HG02678 (cell line): ENCODE measurements around the gene WDR82.
"Not testable (repeated sequence)": the region's sequence is repeated elsewhere in the genome, so short reads cannot be mapped to it uniquely, and the experiment has no call there.

Source experiments
- ATAC-seq: cut with Tn5 transposase; IDR thresholded peaks from one replicate; pipeline ENCODE4 v1.9.1; 2021; ENCODE audit warnings: mild to moderate bottlenecking, moderate library complexity; ENCODE audit not compliant: unreplicated experiment

Gene WDR82

DNA sequence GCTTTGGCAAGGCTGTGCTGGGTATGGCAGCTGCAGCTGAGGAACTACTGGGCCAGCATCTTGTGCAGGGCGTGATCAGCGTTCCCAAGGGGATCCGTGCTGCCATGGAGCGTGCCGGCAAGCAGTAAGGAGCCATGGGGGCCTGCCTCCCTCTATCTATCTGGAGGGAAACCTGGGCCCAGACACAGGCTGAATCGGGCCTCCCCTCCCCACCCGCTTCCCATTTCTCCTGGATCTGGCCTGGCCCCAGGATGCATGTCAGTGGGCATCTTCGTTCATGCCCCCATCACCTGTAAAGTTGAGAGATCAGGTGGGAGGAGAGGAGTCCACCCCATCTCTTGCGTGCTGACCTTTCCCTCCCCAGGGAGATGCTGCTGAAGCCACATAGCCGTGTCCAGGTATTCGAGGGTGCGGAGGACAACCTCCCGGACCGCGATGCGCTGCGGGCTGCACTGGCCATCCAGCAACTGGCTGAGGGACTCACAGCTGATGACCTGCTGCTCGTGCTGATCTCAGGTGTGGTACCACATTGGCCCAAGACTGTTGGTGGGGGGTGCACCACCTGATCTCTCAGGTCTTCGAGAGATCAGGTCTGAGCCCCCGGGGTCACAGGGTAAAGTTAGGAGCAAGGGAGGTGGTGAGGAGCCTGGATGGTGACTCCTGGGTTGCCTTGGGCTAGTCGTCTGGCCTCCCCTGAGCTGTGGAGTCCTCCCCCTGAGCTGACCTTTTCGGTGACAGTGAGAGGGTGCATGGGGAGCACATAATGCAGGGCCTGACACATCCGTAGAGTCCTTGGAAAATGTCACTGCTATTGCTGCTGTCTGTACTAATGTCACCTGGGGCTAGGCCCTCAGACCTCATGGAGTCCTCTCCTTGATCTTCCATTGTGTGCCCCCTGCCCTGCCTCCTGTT, 12.4 kb upstream of the WDR82 start:
- no peak for ATAC-seq

DNA sequence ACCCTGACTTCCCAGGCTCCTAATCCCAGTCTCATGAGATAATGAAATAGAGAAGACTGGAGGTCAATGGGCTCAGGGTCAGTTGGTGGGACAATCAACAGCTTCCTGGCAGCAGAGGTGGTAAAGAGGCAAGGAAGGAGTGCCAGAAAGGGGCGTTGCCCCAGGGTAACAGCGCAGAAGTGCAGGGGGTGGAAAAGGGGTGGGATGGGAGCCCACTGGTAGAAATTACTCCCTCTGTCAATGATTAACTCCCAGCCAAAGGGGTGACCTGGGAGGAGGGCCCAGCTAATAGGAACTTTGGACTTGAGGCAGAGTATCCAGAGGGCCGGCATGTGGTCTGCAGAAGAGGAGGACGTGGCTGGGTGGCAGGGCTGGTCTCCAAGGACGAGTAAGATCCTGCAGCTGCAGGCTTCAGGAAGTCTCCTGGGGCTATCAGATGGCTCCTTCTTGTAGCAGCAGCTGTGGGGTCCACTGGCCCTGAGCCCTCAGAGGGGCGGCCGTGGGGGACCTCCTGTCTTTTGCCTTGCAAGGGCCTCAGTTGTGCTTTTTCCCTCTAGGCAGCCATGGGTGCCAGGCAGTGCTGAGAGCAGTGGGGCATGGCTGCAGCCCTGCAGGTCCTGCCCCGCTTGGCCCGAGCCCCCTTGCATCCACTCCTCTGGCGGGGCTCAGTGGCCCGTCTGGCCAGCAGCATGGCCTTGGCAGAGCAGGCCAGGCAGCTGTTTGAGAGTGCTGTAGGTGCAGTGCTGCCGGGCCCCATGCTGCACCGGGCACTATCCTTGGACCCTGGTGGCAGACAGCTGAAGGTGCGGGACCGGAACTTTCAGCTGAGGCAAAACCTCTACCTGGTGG, 11.5 kb upstream of the WDR82 start:
- no peak for ATAC-seq

DNA sequence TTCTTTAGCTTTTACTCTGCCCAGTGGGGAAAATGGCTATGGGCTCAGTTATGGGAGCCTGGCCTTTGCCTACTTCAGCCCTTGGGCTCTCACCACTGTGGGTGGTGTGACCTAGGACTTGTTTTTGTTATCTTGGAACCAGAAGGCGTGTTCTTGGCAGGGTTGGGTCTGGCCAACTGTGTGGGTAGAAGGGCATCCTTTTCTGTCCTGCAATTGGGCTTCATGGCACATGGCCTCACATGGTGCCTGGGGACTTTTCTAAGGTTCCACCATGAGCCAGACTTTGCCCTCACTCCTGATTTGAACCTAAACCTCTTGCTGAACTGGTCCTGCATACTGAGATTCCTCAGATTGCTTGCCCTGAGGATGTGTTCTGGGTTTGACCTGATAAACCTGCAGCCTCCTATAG, 10.9 kb upstream of the WDR82 start:
- ATAC-seq = no peak

DNA sequence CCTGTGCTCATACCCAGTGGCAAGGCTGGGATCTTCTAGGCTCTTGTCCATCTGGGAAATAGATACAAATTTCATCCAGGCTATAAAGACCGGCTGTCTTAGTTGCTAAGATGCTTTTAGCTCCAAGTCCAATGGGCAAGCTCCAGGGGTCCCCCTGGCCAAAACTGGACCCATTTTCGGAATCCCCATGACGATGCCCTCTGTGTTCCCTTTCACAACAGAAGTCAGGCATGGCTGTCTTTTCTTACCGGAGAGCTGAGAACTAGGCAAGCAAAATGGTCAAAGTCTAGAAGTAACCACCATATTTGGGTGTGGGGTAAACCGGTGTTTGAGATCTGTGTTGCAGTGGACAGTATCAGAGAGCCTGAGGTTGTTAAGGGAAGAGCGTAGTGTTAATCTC, 10.2 kb upstream of the WDR82 start:
- ATAC-seq = no peak

DNA sequence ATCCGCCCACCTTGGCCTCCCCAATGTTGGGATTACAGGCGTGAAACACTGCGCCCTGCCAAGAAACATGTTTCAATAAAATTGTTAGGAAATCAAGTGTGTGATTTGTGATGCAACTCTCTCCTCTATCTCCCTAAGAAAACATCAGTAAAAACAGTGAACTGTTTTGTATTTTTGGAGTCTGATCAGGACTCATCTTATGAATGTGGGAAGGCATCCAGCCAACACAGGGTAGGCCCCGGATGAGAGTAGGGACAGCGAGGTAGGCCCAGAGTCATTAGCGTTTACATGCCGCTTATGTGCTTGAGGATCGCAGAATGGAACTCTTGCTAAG, 8.3 kb upstream of the WDR82 start:
- no peak for ATAC-seq

DNA sequence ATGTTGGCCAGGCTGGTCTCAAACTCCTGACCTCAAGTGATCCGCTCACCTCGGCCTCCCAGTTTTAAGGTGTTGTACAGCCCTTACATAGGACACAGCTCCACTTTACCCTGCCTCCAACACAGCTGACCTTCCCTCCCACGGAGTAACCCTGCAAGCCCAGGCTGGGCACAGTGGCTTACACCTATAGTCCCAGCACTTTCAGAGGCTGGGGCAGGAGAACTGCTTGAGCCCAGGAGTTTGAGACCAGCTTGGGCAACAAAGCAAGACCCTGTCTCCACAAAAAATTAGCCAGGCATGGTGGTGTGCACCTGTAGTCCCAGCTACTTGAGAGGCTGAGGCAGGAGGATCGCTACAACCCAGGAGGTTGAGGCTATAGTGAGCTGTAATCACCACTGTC, 5.6 kb upstream of the WDR82 start:
- not testable (repeated sequence) for ATAC-seq

DNA sequence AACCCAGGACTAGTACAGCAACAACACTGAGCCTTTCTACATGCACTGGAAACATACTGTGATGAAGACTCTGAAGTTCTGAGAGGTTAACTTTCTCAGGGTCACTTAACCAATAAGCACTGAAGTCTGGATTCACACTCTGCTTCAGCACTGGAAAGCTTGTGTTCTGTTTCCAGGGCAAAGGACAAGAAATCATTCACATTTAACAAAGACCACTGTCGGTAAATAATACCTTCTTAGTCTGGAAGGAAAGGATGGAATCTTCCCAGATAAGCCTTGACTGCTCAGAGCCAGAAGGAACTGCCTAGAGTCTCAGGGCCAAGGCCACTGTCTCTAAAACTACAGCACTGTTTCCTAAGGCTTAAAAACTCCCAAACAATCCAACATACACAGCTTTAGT, 4.9 kb upstream of the WDR82 start:
- no peak for ATAC-seq

DNA sequence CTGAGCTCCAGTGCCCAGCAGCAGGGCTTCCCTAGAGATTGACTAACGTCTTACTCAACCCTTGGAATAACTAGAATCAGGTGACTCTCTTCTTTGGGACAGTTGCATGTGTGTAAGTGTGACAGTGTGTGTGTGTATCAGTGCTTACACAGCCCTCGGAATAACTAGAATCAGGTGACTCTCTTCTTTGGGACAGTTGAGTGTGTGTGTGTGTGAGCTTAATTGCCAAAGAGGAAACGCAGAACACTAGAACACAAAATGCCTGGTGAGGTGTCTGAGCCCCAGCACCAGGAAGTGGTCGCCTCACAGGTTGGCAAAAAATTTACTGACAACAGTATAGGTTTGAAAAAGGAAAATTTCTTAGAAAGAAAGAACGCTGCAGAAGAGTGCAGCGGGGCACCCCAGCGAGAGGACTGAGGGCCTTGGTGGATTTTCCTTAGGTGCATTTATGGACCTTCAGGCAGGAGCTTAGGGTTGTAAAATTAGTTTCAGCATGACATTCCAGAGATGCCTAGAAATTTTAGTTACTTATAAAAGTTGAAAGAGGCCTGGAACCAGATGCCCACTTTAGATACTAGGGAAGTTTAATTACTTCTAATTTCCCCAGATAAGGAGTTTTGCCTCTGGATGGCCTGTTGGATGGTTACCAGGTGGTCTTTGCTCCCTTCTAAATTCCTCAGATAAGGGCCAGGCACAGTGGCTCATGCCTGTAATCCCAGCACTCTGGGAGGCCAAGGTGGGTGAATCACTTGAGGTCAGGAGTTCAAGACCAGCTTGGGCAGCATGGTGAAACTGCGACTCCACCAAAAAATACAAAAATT, 3.7 kb upstream of the WDR82 start:
- no peak for ATAC-seq

DNA sequence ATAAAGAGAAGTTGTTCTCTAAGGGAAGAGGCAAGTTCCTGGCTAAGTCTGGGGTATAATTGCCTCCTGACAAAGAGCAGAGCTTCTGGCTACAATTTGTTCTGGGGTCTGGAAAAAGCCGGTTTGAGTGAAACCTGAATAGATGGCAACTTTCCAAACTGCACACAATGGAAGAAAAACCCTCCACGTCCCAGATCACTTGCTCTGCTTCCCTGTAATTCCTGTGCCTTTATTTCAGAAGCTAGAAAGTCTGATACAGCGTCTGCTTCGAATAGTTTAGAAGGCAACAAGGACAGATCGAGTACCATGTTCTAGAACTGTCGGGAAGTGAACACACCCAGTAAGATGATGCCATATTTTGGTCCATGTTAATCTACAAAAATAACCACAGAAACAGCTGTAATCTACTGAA, 1.6 kb upstream of the WDR82 start:
- ATAC-seq = no peak

DNA sequence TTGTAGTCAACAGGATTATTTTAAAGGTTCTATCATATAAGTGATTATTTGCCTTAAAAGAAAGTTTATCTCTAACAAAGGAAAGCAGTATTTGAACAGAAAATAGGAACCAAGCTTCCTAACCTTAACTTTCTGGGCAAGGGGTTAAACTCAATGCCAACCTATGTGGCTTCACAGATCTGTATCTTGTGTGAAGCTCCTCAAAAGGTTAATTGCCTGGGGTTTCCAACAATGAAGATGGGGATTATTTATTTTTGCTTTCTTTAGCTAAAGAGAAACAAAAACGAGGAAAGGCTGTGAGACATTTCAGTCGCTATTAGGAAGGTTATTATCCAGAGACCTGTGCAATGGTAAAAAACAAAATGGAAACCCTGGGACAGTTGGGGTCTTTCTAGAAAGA, 1.1 kb upstream of the WDR82 start:
- ATAC-seq = no peak

DNA sequence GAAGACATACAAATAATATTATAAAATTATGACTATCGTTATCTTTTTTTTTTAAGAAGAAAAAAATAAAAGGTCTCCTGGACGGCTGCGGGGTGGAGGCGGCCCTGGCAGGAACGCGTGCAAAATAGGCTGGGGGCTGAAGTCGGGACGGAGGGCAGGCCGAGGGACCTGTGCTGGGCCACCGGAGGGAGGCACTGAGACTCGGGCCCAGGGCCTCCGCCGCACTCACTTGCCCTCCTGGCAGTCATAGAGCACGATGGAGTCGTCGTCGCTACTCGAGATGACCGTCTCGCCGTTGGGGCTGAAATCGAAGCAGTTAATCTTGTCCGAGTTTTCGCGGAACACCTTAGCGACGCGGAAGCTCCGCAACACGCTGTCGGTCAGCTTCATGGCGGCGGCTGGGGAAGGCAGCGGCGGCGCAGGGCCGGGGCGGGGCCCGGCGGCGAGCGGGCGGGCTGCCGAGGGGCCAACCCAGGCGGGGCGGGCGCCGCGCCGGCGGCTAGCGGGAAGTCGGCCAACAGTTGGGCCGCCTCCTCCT, 408 bp downstream of the WDR82 start:
- peak; percentile 66 for ATAC-seq

DNA sequence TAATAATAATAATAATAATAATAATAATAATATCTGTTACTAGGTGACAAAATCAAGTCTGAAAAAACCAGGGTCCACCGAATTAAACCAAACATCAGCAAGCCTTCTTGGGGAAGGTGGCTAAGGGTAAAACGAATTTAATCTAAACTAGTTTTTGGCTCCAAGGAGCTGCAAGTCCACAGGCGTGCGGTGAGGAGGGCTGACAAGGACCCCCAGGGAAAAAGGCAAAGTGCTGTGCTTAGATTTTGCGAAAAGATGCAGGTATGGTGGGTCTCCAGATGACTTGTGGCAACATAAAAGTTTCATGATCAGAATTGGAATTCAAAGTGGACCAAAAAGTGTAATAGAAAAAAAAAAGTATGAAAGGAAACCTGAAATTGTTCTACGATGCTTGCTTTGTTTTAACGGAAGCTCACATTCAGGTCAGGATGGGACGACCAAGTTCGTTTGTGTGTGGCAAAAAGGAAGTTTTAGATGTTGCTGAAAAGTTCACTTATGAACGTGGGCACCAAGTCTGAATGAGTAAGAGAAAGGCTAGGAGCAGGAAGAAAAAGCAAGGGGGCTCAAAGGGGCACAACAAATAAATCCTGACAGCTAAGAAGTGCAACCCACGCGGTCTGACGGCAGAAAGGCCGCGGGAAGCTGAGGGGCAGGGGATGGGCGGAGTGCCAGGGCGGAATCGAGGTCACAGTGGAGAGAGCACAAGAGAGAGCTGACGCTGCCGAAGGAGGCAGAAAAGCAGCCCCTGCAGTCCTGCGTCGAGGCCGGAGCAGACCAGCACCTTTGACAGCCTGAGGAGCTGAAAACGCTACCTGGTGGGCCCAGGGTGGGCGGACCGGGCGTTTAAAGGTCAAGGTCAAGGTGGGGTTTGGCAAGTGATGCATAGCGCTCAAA, 1.1 kb downstream of the WDR82 start:
- ATAC-seq = no peak

DNA sequence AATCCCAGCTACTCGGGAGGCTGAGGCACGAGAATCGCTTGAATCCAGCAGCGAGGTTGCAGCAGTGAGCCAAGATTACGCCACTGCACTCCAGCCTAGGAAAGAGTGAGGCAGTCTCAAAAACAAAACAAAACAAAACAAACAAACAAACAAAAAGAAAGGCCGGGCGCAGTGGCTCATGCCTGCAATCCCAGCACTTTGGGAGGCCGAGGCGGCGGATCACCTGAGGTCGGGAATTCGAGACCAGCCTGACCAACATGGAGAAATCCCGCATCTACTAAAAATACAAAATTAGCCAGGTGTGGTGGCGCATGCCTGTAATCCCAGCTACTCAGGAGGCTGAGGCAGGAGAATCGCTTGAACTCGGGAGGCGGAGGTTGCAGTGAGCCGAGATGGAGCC, 3.7 kb downstream of the WDR82 start:
- ATAC-seq = not testable (repeated sequence)

DNA sequence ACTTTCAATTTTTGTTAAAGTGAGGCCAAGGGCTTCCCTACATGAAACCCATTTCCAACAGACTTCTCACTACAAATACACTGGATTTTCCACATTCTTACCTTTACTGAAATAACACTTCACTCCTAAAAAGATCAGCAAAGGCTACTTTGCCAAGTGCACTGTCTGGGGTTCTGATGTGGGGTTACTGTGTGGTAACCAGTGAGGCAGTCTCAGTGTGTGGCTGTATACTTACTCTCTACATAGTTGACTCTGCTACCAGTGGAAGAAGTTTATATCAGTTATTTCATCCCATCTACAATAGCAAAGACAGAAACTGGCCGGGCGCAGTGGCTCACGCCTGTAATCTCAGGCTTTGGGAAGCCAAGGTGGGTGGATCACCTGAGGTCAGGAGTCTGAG, 5.6 kb downstream of the WDR82 start:
- ATAC-seq = no peak

DNA sequence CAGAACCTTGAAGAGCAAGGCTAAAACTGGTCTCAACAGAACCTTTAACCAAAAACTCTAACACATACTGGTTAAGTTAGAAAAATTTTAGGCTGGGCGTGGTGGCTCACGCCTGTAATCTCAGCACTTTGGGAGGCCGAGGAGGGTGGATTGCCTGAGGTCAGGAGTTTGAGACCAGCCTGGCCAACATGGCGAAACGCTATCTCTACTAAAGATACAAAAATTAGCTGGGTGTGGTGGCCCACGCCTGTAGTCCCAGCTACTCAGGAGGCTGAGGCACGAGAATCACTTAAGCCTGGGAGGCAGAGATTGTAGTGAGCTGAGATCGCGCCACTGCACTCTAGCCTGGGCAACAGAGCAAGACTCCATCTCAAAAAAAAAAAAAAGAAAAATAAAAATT, 6.3 kb downstream of the WDR82 start:
- not testable (repeated sequence) for ATAC-seq

DNA sequence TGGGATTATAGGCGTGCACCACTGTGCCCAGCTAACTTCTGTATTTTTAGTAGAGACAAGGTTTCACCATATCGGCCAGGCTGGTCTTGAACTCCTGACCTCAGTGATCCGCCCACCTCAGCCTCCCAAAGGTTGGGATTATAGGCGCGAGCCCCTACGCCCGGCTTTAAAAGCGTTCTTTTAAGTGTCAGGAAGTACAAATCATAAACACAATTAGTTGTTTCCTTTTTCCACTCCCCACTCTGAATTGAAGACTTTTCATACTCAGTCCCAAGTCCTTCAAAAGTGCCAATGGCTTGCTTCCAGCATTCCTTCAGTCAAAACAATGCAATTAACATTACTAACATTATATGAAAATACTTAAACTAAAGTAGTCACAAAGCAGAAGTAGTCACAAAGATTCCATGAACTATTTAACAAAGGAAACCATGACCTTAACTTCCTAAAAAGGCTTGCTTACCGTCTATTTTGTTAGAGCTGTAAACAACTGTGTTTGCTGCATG, 8.1 kb downstream of the WDR82 start:
- no peak for ATAC-seq

DNA sequence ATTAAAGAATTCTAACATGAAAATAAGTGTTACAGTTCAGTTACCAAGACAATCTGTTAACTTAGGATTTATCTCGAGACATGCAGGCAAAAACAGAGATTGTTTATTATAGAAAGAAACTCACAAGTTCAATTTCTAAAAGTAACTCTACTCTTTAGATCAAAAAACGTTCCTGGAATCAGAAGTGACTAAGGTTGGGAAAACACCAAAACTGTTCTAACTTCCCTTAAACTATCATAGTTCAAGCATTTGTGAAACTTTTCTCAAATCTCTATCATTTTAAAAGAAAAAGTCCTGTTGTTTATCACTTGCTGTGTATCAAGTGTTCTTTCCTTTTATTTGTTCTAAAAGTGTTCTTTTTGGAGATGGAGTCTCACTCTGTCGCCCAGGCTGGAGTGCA, 8.7 kb downstream of the WDR82 start:
- no peak for ATAC-seq

DNA sequence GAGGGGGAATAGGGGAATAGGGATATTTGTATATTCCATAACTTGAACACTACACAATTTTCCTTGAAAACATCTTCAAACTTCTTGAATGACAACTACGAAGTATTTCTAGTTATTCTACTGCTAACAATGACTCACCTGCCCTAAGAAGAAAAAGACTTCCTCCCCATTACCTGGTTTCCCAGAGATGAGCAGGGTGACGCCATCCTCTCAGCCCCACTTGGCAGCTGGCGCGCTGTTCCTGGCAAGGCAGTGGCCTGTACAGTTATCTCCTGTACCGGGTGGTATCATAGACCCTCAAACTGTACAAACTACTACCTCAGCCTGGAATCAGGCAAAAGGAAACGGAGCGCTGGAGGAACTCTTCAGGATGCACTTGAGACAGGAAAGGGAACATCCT, 10.4 kb downstream of the WDR82 start:
- no peak for ATAC-seq

DNA sequence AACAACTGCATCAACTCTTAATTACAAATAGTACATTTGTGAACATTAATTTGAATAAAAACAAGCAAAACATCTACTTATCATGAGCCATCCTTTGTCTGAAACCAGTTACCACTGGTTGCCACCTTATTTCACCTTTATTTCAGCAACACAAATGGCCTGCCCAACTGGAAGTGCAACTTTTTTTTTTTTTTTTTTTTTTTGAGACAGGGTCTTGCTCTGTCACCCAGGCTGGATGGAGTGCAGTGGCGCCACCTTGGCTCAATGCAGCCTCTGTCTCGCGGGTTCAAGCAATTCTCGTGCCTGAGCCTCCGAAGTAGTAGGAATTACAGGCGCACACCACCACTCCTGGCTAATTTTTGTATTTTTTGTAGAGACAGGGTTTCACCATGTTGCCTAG, 13.1 kb downstream of the WDR82 start:
- ATAC-seq = no peak

DNA sequence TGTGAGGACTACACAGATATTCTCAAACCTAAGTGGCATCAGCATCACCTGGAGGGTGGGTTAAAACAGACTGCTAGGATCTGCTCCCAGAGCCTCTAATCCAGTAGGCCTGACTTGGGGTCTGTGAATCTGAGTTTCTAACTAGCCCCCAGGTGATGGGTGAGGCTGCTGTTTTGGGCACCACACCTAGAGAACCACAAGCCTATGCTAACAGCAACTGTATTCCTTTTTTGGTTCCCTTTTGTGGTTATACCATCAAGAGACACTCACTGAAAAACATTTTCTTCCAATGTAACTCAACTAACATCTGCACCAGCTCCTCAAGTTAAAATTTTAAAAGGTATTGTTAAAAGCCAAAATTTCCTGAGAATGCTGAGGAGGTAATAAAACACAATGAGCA, 16.0 kb downstream of the WDR82 start:
- no peak for ATAC-seq
